Measurements from ENCODE around the gene KRT81. TPM values are rescaled to one million over a fixed set of nuclear protein-coding genes. Genes with fewer than 3 reads are reported as not detected.

Gene KRT81
- total RNA-seq, 1 donor from 2014 or later = not detected

- Mint-ChIP-seq H3K27ac (ENCODE audit: unreplicated experiment) (no peak overlapping the region), H3K36me3 (ENCODE audit: unreplicated experiment) (no peaks in the 10 kb centered on the region), H3K4me1 (ENCODE audit: low read depth, unreplicated experiment) (no peaks in the 10 kb centered on the region), H3K4me3 (ENCODE audit: unreplicated experiment) (no peak overlapping the region), H3K27me3 (ENCODE audit: unreplicated experiment) (peaks cover 4% of the 10 kb centered on the region), H3K9me3 (ENCODE audit: unreplicated experiment) (peaks cover 1% of the 10 kb centered on the region)
- TF ChIP-seq CTCF (IDR thresholded peaks at IDR 0.05; ENCODE audit: partially characterized antibody, unreplicated experiment) = no peak
- DNase-seq = no peak
These were observed 15.6 kb downstream of the KRT81 start for GRCh38 chr12:52275686-52276085.

GRCh38 chr12:52274521-52275120, 16.7 kb downstream of the KRT81 start, which contains the start of gene KRT86:
TSS of gene KRT86 (plus strand) at chr12:52274645. CDS start at chr12:52301917, 27,272 bp downstream.
- Mint-ChIP-seq H3K4me1 (ENCODE audit: low read depth, unreplicated experiment) (no peaks in the 10 kb centered on the region), H3K27me3 (ENCODE audit: unreplicated experiment) (peaks cover 4% of the 10 kb centered on the region), H3K9me3 (ENCODE audit: unreplicated experiment) (peaks cover 1% of the 10 kb centered on the region), H3K27ac (ENCODE audit: unreplicated experiment) (no peak within 1 kb of the TSS), H3K36me3 (ENCODE audit: unreplicated experiment) (no peaks in the 10 kb centered on the region), H3K4me3 (ENCODE audit: unreplicated experiment) (no peak within 1 kb of the TSS)
- TF ChIP-seq CTCF (IDR thresholded peaks at IDR 0.05; ENCODE audit: partially characterized antibody, unreplicated experiment) = no peak
- no peak for DNase-seq

- TF ChIP-seq CTCF (IDR thresholded peaks at IDR 0.05; ENCODE audit: partially characterized antibody, unreplicated experiment) = no peak
- Mint-ChIP-seq H3K36me3 (ENCODE audit: unreplicated experiment) (peaks cover 4% of the 10 kb centered on the region), H3K9me3 (ENCODE audit: unreplicated experiment) (no peaks in the 10 kb centered on the region), H3K27me3 (ENCODE audit: unreplicated experiment) (peaks cover 4% of the 10 kb centered on the region), H3K4me3 (ENCODE audit: unreplicated experiment) (no peak overlapping the region), H3K27ac (ENCODE audit: unreplicated experiment) (no peak overlapping the region), H3K4me1 (ENCODE audit: low read depth, unreplicated experiment) (no peaks in the 10 kb centered on the region)
- no peak for DNase-seq
These were observed 20.2 kb downstream of the KRT81 start for GRCh38 chr12:52271158-52271557.

- Mint-ChIP-seq H3K27me3 (ENCODE audit: unreplicated experiment) (peaks cover 4% of the 10 kb centered on the region), H3K4me3 (ENCODE audit: unreplicated experiment) (no peak overlapping the region), H3K27ac (ENCODE audit: unreplicated experiment) (no peak overlapping the region), H3K36me3 (ENCODE audit: unreplicated experiment) (peaks cover 4% of the 10 kb centered on the region), H3K4me1 (ENCODE audit: low read depth, unreplicated experiment) (no peaks in the 10 kb centered on the region), H3K9me3 (ENCODE audit: unreplicated experiment) (no peaks in the 10 kb centered on the region)
- no peak for TF ChIP-seq CTCF (IDR thresholded peaks at IDR 0.05; ENCODE audit: partially characterized antibody, unreplicated experiment)
- no peak for DNase-seq
These were observed 20.7 kb downstream of the KRT81 start for GRCh38 chr12:52270541-52271070.

GRCh38 chr12:52268212-52268611, 23.1 kb downstream of the KRT81 start:
- no peak for TF ChIP-seq CTCF (IDR thresholded peaks at IDR 0.05; ENCODE audit: partially characterized antibody, unreplicated experiment)
- no peak for DNase-seq
- Mint-ChIP-seq H3K27ac (ENCODE audit: unreplicated experiment) (no peak overlapping the region), H3K9me3 (ENCODE audit: unreplicated experiment) (peaks cover 4% of the 10 kb centered on the region), H3K27me3 (ENCODE audit: unreplicated experiment) (peaks cover 4% of the 10 kb centered on the region), H3K4me3 (ENCODE audit: unreplicated experiment) (no peak overlapping the region), H3K36me3 (ENCODE audit: unreplicated experiment) (peaks cover 4% of the 10 kb centered on the region), H3K4me1 (ENCODE audit: low read depth, unreplicated experiment) (no peaks in the 10 kb centered on the region)

Data from glutamatergic neuron (in vitro differentiated cells).